Liver (tissue), 9 donors: Measurements from ENCODE around the gene AGO1. TPM values are rescaled to one million over a fixed set of nuclear protein-coding genes. Genes with fewer than 3 reads are reported as not detected.

Experiments used
- DNase-seq: peaks from one replicate; pipeline ENCODE4 v3.0.0-alpha.2; 2017; ENCODE audit warnings: low spot score
- H3K27ac ChIP-seq, 2 donors: one replicate each; pipeline ENCODE4 v1.7.0; 2013; ENCODE audit warnings: inconsistent platforms in 2 of 2, low read length in 2 of 2, control low read depth in 1 of 2, low read depth in 1 of 2, mild to moderate bottlenecking in 1 of 2
- H3K27me3 ChIP-seq, 4 donors: one replicate each; pipeline versions ENCODE4 v1.6.1 to v1.7.0; 2013; ENCODE audit warnings: low read length in 3 of 4, inconsistent platforms in 1 of 4, mild to moderate bottlenecking in 1 of 4, moderate library complexity in 1 of 4; ENCODE audit not compliant: control insufficient read depth in 4 of 4, insufficient read depth in 4 of 4
- H3K36me3 ChIP-seq, 4 donors: one replicate each; pipeline versions ENCODE4 v1.6.1 to v1.7.0; 2013; ENCODE audit warnings: low read length in 3 of 4, mild to moderate bottlenecking in 3 of 4, low read depth in 1 of 4, moderate library complexity in 1 of 4; ENCODE audit not compliant: control insufficient read depth in 4 of 4, insufficient read depth in 3 of 4
- H3K4me1 ChIP-seq, 4 donors: one replicate each; pipeline versions ENCODE4 v1.6.1 to v1.7.0; 2013; ENCODE audit warnings: low read length in 3 of 4, mild to moderate bottlenecking in 3 of 4, moderate library complexity in 1 of 4; ENCODE audit not compliant: control insufficient read depth in 4 of 4, insufficient read depth in 4 of 4
- H3K4me3 ChIP-seq, 3 donors: one replicate each; pipeline versions ENCODE4 v1.6.1 to v1.7.0; 2013; ENCODE audit warnings: low read length in 3 of 3, control low read depth in 1 of 3, low read depth in 1 of 3, mild to moderate bottlenecking in 1 of 3
- H3K9ac ChIP-seq, 2 donors: one replicate each; pipeline ENCODE4 v1.7.0; 2013; ENCODE audit warnings: low read length in 2 of 2, mild to moderate bottlenecking in 2 of 2, moderate library complexity in 2 of 2, control low read depth in 1 of 2, low read depth in 1 of 2
- H3K9me3 ChIP-seq, 4 donors: one replicate each; pipeline versions ENCODE4 v1.6.1 to v1.7.0; 2013; ENCODE audit warnings: low read length in 3 of 4; ENCODE audit not compliant: control insufficient read depth in 4 of 4
- ATF3 ChIP-seq: IDR thresholded peaks from 2 replicates; pipeline ENCODE4 v1.6.1; 2016; ENCODE audit warnings: antibody characterized with exemption
- CTCF ChIP-seq: fragments of 150-350 bp; IDR thresholded peaks from 2 replicates; pipeline ENCODE4 v1.5.1; 2017; ENCODE audit warnings: improper control_type of control experiment, low read depth, low read length; ENCODE audit not compliant: missing input control
- EGR1 ChIP-seq, 2 donors: IDR thresholded peaks; 2 replicates each; pipeline ENCODE4 v1.6.1; 2016 to 2018; ENCODE audit warnings: antibody characterized with exemption in 2 of 2, low read depth in 2 of 2
- FOXA1 ChIP-seq: IDR thresholded peaks from 2 replicates; pipeline ENCODE4 v1.6.1; 2016; ENCODE audit warnings: antibody characterized with exemption
- FOXA2 ChIP-seq: IDR thresholded peaks from 2 replicates; pipeline ENCODE4 v1.6.1; 2016; ENCODE audit warnings: antibody characterized with exemption
- GABPA ChIP-seq, 2 donors: IDR thresholded peaks in 1 of 2; conservative IDR thresholded peaks in 1 of 2; 2 replicates each; pipeline ENCODE4 v1.6.1; 2016; ENCODE audit warnings: antibody characterized with exemption in 2 of 2, mild to moderate bottlenecking in 1 of 2, moderate library complexity in 1 of 2
- HNF4A ChIP-seq, 2 donors: conservative IDR thresholded peaks; 2 replicates each; pipeline ENCODE4 v1.6.1; 2016; ENCODE audit warnings: antibody characterized with exemption in 2 of 2, mild to moderate bottlenecking in 2 of 2
- HNF4G ChIP-seq: IDR thresholded peaks from 2 replicates; pipeline ENCODE4 v1.6.1; 2016; ENCODE audit warnings: antibody characterized with exemption
- JUND ChIP-seq, 2 donors: IDR thresholded peaks; 2 replicates each; pipeline ENCODE4 v1.6.1; 2016; ENCODE audit warnings: antibody characterized with exemption in 2 of 2
- MAX ChIP-seq: IDR thresholded peaks from 2 replicates; pipeline ENCODE4 v1.6.1; 2016; ENCODE audit warnings: antibody characterized with exemption
- NR2F2 ChIP-seq: IDR thresholded peaks from 2 replicates; pipeline ENCODE4 v1.6.1; 2016; ENCODE audit warnings: antibody characterized with exemption
- RAD21 ChIP-seq, 2 donors: IDR thresholded peaks; 2 replicates each; pipeline ENCODE4 v1.6.1; 2016; ENCODE audit warnings: antibody characterized with exemption in 2 of 2, mild to moderate bottlenecking in 2 of 2
- REST ChIP-seq: IDR thresholded peaks from 2 replicates; pipeline ENCODE4 v1.6.1; 2016; ENCODE audit warnings: antibody characterized with exemption, mild to moderate bottlenecking
- RXRA ChIP-seq, 2 donors: IDR thresholded peaks; 2 replicates each; pipeline ENCODE4 v1.6.1; 2017 to 2018; ENCODE audit warnings: antibody characterized with exemption in 2 of 2, mild to moderate bottlenecking in 1 of 2
- SP1 ChIP-seq: IDR thresholded peaks from 2 replicates; pipeline ENCODE4 v1.6.1; 2018; ENCODE audit warnings: antibody characterized with exemption, mild to moderate bottlenecking
- TAF1 ChIP-seq: conservative IDR thresholded peaks from 2 replicates; pipeline ENCODE4 v1.6.1; 2016; ENCODE audit warnings: antibody characterized with exemption, mild to moderate bottlenecking
- YY1 ChIP-seq: IDR thresholded peaks from 2 replicates; pipeline ENCODE4 v1.6.1; 2016; ENCODE audit warnings: antibody characterized with exemption, mild to moderate bottlenecking
- ZBTB33 ChIP-seq: IDR thresholded peaks from 2 replicates; pipeline ENCODE4 v1.6.1; 2016; ENCODE audit warnings: antibody characterized with exemption
- WGBS: extraction: QIAGEN DNeasy Blood & Tissue Kit; methylation state at CpG from one replicate; pipeline ENCODE4 v1.1.7; 2013; 5-methylcytosine and 5-hydroxymethylcytosine counted together
- polyA plus RNA-seq, 2 donors: library from polyadenylated mRNA; stranded (reverse) in 1 of 2; unstranded in 1 of 2; fragments of 200-250 nt in 1 of 2; fragments of >200 nt in 1 of 2; fragmentation: Nextera tagmentation in 1 of 2; extraction: Ambion mirVana in 1 of 2; gene quantifications; one replicate each; pipeline versions ENCODE4 v1.2.1 to v1.2.3, GENCODE V29; 2013 to 2015
- total RNA-seq, 2 donors: library from RNA; depleted of rRNA; stranded (reverse); fragments of >200 nt; gene quantifications; one replicate each; pipeline ENCODE4 v1.2.3, GENCODE V29; 2014
- donor health status: healthy.
- donor health status: healthy.
- donor health status: healthy.
- donor health status: healthy.
- donor health status: healthy.

AGO1 gene
- total and polyA plus RNA-seq, 4 donors, result 1.5 to 11.3 (median 4.9) TPM

- Histone ChIP-seq H3K4me3 (no peak overlapping the region), H3K27me3 (no peaks in the 10 kb centered on the region), H3K36me3 (peaks cover 6 to 27% (median 18%) of the 10 kb centered on the region in 4 donors), H3K9me3 (no peaks in the 10 kb centered on the region), H3K4me1 (peaks cover 3 to 14% (median 9%) of the 10 kb centered on the region in 4 donors), H3K9ac (no peak overlapping the region), H3K27ac (no peak overlapping the region)
- no peak for DNase-seq
- 94% methylated on average over 2 of the region's 2 CpGs for WGBS
- TF ChIP-seq RAD21 (IDR thresholded peaks at IDR 0.05) (no peak), RXRA (IDR thresholded peaks at IDR 0.05) (no peak), NR2F2 (no peak), REST (no peak), TAF1 (no peak), HNF4G (no peak), GABPA (IDR thresholded peaks at IDR 0.05 in 1 of 2, conservative IDR thresholded peaks at IDR 0.05 in 1 of 2) (no peak), JUND (IDR thresholded peaks at IDR 0.05) (no peak), FOXA2 (no peak), YY1 (no peak), ATF3 (no peak), EGR1 (IDR thresholded peaks at IDR 0.05; ENCODE audit: low read depth in 2 of 2) (no peak), MAX (no peak)
Measured at GRCh38 chr1:35834218-35834617, 48.8 kb upstream of the AGO1 start.

- no peak overlapping the region for H3K4me3 ChIP-seq
- H3K9me3 ChIP-seq, result no peaks in the 10 kb centered on the region
- TF ChIP-seq SP1 (no peak), HNF4A (conservative IDR thresholded peaks at IDR 0.05) (no peak), FOXA2 (no peak), REST (no peak), ATF3 (no peak), CTCF (no peak), MAX (no peak), HNF4G (no peak), RXRA (IDR thresholded peaks at IDR 0.05) (no peak), FOXA1 (no peak), GABPA (IDR thresholded peaks at IDR 0.05 in 1 of 2, conservative IDR thresholded peaks at IDR 0.05 in 1 of 2) (no peak), NR2F2 (no peak), YY1 (no peak), EGR1 (IDR thresholded peaks at IDR 0.05; ENCODE audit: low read depth in 2 of 2) (no peak), RAD21 (IDR thresholded peaks at IDR 0.05) (no peak), TAF1 (no peak), ZBTB33 (no peak), JUND (IDR thresholded peaks at IDR 0.05) (no peak)
- 74% methylated on average over 2 of the region's 2 CpGs for WGBS
- H3K36me3 ChIP-seq, result peaks cover 7 to 27% (median 19%) of the 10 kb centered on the region in 4 donors
- DNase-seq, result no peak
- no peaks in the 10 kb centered on the region for H3K27me3 ChIP-seq
- H3K4me1 ChIP-seq, result peaks cover 3 to 14% (median 9%) of the 10 kb centered on the region in 4 donors
- H3K9ac ChIP-seq, result no peak overlapping the region
- H3K27ac ChIP-seq, result no peak overlapping the region
Measured at GRCh38 chr1:35835398-35835797, 47.6 kb upstream of the AGO1 start.
